DMS79 treated with DMSO at 0.1 percent for 48 hours (cell line): ENCODE results near the gene PAM.

ENCODE experiments used
- DNase-seq: peaks from one replicate; lab custom pipeline; 2025; lab: John Stamatoyannopoulos, UW

Gene PAM

GRCh38 chr5:102754767-102755431 lies at the start of gene PAM:
Gene PAM (plus strand): TSS chr5:102755305. CDS start chr5:102866196, 110,891 bp downstream.
- DNase-seq, result peak; percentile 20

- peak; percentile 13 for DNase-seq
Measured at GRCh38 chr5:102711525-102712385, 43.4 kb upstream of the PAM start.

GRCh38 chr5:102713278-102713677 lies 41.8 kb upstream of the PAM start:
- no peak for DNase-seq

- DNase-seq, result peak; percentile 12
Measured at GRCh38 chr5:102713682-102714231, 41.3 kb upstream of the PAM start.

GRCh38 chr5:102715082-102715807 lies 39.9 kb upstream of the PAM start:
- DNase-seq, result no peak

- DNase-seq, result no peak
Measured at GRCh38 chr5:102716017-102716416, 39.1 kb upstream of the PAM start.

GRCh38 chr5:102718819-102719218 lies 36.3 kb upstream of the PAM start:
- DNase-seq, result no peak

GRCh38 chr5:102719886-102720285 lies 35.2 kb upstream of the PAM start:
- DNase-seq, result no peak

GRCh38 chr5:102720969-102721368 lies 34.1 kb upstream of the PAM start:
- no peak for DNase-seq

GRCh38 chr5:102722931-102723330 lies 32.2 kb upstream of the PAM start:
- DNase-seq, result no peak

GRCh38 chr5:102731693-102732092 lies 23.4 kb upstream of the PAM start:
- no peak for DNase-seq

- no peak for DNase-seq
Measured at GRCh38 chr5:102733534-102733933, 21.6 kb upstream of the PAM start.

- peak; percentile 4 for DNase-seq
Measured at GRCh38 chr5:102737161-102737560, 17.9 kb upstream of the PAM start.

- no peak for DNase-seq
Measured at GRCh38 chr5:102737805-102738469, 17.2 kb upstream of the PAM start.

GRCh38 chr5:102740515-102740914 lies 14.6 kb upstream of the PAM start:
- DNase-seq, result no peak

- no peak for DNase-seq
Measured at GRCh38 chr5:102742215-102742614, 12.9 kb upstream of the PAM start.

GRCh38 chr5:102743900-102744299 lies 11.2 kb upstream of the PAM start:
- no peak for DNase-seq

- DNase-seq, result no peak
Measured at GRCh38 chr5:102747386-102748166, 7.5 kb upstream of the PAM start.

GRCh38 chr5:102749416-102750030 lies 5.6 kb upstream of the PAM start:
- no peak for DNase-seq

- DNase-seq, result no peak
Measured at GRCh38 chr5:102750151-102750834, 4.8 kb upstream of the PAM start.
